Activated CD4-positive, alpha-beta T cell treated with anti-CD3 and anti-CD28 coated beads, Interleukin-2, amount 50 U/mL, for 16 hours (primary cell): ENCODE results near the gene SLC35D2.
"Not testable (repeated sequence)": the region's sequence is repeated elsewhere in the genome, so short reads cannot be mapped to it uniquely, and the experiment has no call there.

ENCODE experiments used
- DNase-seq: peaks from one replicate; pipeline ENCODE4 v3.0.0-alpha.2; 2020

The SLC35D2 gene

DNA sequence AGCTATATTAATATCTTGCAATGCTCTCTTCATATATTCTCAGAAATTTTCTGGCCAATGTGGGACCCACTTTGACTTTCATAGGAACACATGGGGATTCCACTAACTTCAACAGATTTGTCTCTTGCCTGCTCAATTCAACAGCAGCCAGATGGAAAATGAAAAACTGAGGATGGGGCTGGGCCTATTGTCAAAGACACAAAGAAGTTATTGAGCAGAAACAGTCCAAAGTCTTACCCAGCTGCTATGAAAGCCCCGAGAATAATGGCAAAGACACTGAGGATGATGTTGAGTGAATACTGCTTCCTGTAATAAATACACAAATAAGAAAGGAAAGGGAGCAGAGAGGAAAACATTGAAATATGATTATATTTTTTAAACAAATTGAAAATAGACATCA, 32.6 kb downstream of the SLC35D2 start:
- no peak for DNase-seq

DNA sequence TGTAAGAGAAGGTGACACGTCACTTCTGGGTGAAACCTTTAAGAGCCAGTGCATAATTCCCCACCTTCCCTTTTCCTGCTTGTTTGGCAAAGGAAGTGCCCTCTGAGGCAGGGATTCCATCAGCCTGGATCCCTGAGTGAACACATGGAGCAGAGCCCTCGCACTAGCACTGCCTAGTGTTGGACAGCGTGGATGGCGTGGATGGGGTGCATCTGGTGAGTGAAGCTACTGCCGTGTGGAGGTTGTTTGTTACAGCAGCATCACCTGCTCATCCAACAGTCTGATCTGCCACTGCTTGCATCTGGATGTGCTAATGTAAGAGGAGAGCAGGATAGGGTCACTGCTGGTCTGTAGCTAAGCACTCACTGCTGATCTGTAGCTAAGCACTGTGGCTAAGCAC, 35.2 kb downstream of the SLC35D2 start:
- DNase-seq: no peak

DNA sequence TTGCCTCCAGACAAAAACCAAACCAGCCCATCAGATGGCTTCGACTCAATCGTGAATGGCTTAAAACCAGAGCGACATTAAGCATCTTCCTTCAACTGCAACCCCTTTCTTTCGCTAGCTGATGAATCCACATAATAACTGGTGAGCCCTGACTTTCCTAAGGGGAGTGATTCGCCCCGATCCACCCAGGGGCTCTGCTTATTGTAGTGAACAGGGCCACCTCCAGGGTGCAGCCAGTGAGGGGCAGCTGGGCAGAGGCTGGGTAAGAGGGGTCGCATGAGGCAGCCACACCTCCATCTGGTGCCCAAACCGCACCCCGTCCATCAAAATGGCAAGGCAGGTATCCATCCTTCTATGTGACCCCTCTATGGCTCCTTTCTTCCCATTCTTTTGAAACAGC, 38.0 kb downstream of the SLC35D2 start:
- DNase-seq: no peak

GRCh38 chr9:96344458-96345180, 38.9 kb downstream of the SLC35D2 start:
- DNase-seq: no peak

GRCh38 chr9:96343515-96344360, 39.8 kb downstream of the SLC35D2 start:
- no peak for DNase-seq

DNA sequence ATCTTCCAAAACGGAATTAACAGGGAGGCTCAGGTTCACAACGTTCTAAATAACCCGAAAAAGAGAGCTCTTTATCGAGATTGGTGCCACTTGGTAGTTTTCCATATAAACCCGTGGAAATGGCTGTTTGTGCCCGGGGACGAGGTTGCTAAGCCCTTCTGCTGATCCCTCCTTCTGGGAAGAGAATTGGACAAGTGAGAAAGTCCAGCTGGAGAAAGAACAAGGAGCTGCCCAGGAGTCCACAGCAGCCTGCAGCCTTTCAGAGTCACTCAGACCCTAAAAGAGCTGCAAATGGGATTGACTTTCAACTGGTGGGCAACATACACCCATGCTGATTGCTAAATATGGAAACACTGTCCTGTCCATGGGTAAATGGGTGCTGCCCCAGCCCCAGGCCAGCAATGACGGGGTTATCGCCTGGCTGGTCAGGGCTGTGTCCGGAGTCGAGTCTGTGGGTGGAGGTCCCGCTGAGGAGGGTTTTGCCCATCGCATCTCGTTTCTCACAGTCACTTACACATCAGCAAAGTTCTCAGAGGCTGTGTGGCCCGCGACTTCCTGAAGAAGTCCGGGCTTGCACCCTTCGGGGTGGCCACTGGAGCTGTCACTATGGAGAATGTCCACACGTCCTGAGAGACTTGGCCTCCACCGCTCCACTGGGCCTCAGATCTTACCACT, 40.8 kb downstream of the SLC35D2 start:
- no peak for DNase-seq

DNA sequence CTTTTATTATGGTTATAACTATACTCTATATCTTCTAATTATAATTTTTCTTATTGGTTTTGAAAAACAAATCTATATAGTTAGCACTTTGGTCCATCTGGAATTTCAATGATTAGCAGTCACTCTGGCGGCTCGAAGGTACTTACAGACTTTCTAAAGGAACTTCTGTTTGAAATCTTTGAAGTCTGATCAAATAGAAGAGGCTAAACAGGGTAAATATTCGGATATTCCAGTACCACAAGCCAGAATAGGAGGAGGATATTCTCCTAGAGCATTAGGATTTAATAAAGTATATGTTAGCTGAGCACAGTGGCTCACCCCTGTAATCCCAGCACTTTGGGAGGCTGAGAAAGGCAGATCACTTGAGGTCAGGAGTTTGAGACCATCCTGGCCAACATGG, 42.8 kb downstream of the SLC35D2 start:
- DNase-seq: no peak

DNA sequence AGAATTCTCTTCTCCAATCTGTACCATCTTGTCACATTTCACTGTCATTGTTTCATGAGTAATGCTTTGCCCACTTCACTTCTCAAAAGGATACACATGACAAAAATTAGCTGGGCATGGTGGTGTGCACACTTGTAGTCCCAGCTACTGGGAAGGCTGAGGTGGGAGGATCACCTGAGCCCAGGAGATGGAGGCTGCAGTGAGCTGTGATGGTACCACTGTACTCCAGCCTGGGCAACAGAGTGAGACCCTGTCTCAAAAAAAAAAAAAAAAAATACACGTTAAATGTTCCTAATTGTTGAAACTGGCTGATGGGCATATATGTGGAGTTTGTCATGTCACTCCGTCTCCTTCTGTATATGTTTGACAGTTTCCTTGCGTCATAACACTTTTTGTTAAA, 45.2 kb downstream of the SLC35D2 start:
- DNase-seq: no peak

DNA sequence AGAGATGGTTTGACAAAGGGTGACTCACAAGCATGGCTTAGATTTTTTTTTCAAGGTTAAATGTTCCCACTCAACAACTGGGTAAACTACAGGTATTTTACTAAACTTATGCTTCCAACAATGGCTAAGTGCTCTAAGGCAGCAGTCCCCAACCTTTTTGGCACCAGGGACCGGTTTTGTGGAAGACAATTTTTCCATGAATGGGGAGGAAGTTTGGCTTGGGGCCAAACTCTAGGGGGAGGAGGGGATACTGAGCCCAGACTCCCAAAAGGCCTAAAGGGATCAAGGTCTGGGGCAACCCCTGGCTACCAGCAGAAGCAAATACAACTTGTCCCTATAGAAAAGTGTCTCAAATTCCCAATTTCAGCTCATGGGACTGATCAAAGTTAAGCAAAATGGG, 49.6 kb downstream of the SLC35D2 start:
- DNase-seq: no peak

DNA sequence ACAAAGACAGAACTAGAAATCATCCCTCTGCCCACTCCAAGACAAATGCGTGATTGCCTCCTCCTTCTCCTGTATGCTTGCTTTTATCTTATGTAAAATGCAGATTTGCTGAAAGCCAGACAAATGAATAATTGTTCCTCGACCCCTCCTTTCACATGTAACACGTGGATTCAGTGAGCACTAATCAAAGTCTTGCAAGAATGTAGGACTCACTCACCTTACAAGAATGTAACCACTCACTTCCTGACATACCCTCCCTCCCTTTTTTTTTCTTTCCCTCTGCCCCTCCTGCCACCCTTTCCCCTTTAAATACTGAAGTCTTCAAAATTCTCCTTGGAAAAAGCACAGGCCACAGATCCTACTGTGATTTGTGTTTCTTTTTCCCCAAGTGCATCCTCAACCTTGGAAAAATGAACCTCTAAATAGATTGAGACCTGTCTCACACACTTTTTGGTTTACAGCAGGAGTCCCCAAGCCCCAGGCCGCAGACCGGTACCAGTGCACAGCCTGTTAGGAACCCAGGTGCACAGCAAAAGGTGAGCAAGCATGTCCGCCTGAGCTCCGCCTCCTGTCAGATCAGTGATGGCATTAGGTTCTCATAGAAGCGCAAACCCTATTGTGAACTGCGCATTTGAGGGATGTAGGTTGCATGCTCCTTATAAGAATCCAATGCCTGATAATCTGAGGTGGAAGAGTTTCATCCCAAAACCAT, 52.1 kb downstream of the SLC35D2 start:
- DNase-seq: no peak

- peak; percentile 64 for DNase-seq
These were observed 55.7 kb downstream of the SLC35D2 start for GRCh38 chr9:96327694-96328352.

- no peak for DNase-seq
These were observed 60.3 kb downstream of the SLC35D2 start for GRCh38 chr9:96323169-96323568.

DNA sequence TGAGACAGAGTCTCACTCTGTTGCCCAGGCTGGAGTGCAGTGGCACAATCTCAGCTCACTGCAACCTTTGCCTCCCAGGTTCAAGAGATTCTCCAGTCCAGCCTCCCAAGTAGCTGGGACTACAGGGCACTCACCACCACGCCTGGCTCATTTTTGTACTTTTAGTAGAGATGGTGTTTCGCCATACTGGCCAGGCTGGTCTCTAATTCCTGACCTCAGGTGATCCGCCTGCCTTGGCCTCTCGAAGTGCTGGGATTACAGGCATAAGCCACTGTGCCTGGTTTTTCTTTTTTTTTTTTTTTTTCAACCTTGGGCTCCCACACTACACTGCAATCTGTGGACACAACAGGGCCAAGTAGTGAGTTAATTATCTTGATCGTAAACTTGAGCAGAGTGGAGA, 60.8 kb downstream of the SLC35D2 start:
- not testable (repeated sequence) for DNase-seq

DNA sequence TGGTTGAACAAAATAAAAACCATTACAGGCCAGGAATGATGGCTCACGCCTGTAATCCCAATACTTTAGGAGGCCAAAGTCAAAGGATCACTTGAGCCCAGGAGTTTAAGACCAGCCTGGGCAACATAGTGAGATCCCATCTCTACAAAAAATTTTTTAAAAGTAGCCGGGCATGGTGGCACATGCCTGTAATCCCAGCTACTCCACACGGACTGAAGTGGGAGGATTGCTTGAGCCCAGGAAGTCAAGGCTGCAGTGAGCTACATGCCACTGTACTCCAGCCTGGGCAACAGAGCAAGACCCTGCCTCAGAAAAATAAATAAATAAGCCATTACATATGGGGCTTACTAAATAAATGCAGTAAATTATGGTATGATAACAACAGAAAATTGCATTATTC, 61.3 kb downstream of the SLC35D2 start:
- not testable (repeated sequence) for DNase-seq

DNA sequence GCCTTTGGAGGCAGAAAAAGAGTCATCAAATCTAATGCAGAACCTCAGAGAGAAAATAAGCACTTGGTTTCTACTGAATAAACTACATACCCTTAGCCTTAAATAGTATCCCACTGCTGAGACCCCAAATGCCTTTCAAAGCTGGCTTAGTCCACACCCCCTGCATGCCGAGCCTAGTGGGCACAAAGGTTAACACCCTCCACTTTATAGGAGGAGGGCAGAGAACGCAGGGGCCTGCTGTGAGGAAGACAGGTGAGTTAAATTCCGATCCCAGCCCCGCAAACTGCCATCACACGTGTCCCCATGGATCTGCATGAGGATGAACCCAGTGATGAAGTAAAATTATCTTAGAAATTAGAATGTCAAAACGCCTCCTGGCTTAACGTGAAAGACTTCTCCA, 62.0 kb downstream of the SLC35D2 start:
- no peak for DNase-seq

- DNase-seq: no peak
These were observed 62.7 kb downstream of the SLC35D2 start for GRCh38 chr9:96320749-96321280.

- no peak for DNase-seq
These were observed 64.5 kb downstream of the SLC35D2 start for GRCh38 chr9:96318921-96319565.

DNA sequence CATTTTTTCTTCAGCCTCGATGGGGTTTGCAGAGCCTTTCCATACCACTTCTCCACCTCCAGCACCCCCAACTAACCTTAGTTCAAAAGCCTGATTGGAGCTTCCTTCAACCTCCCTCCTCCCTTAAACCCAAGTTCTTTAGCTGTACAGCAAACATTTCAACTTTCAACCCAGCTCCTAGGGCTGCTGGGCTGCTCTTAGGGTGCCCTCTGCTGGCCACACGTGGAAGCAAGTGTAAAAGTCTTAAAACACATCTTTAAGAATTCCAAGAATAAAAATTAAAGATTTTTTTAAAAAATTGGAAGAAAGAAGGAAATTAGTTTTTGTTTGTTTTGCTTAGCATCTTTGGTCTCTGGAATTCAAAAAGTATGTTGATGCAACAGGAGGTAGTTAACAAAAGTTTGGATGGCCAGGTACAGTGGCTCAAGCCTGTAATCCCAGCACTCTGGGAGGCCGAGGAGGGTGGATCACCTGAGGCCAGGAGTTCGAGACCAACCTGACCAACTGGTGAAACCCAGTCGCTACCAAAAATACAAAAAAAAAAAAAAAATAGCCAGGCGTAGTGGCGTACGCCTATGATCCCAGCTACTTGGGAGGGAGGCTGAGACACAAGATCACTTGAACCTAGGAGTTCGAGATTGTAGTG, 66.1 kb downstream of the SLC35D2 start:
- peak; percentile 46 for DNase-seq

DNA sequence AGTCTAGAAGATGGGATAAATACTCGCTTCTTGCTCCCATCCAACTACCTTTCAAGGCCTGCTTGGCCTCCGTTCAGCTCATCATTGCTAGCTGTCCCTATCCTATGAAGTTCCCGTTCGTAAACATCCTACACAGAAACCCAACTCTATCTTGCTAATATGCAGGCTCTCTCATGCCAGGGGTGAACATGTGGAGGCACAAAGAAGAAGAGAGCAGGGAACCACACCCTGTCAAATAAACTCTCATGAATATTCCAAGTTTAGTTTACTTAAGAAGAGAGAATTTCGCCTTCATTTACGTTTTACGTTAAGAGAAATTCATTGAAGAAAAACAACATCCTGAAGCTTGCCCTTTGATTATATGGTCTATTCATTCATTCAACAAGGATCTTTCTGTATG, 73.7 kb downstream of the SLC35D2 start:
- no peak for DNase-seq

- not testable (repeated sequence) for DNase-seq
These were observed 76.6 kb downstream of the SLC35D2 start for GRCh38 chr9:96306958-96307357.

GRCh38 chr9:96305171-96305570, 78.3 kb downstream of the SLC35D2 start:
- DNase-seq: no peak
